Panc1 (cell line): ENCODE measurements around the gene COL28A1.

Experiments used
- CTCF ChIP-seq: fragments of 450-650 bp; IDR thresholded peaks from 2 replicates; pipeline ENCODE4 v1.5.1; 2017; ENCODE audit warnings: mild to moderate bottlenecking
- POLR2AphosphoS5 ChIP-seq: IDR thresholded peaks from 2 replicates; pipeline ENCODE4 v1.6.1; 2012; ENCODE audit warnings: mild to moderate bottlenecking, low read depth, low read length, moderate library complexity
- REST ChIP-seq, 2 experiments: IDR thresholded peaks; 2 replicates each; pipeline ENCODE4 v1.6.1; 2011 to 2012; ENCODE audit warnings: low read depth in 2 of 2, control low read depth in 1 of 2, low read length in 1 of 2, mild to moderate bottlenecking in 1 of 2, moderate library complexity in 1 of 2; ENCODE audit not compliant: insufficient read depth in 1 of 2
- SIN3A ChIP-seq: IDR thresholded peaks from 2 replicates; pipeline ENCODE4 v1.6.1; 2012; ENCODE audit warnings: low read depth, mild to moderate bottlenecking, low read length, moderate library complexity, borderline replicate concordance; ENCODE audit not compliant: insufficient read depth
- TCF7L2 ChIP-seq: IDR thresholded peaks from 2 replicates; pipeline ENCODE4 v1.6.1; 2011; ENCODE audit warnings: mild to moderate bottlenecking, low read depth, low read length, inconsistent platforms

GRCh38 chr7:7563269-7563668, 27.6 kb upstream of the COL28A1 start:
- TF ChIP-seq POLR2AphosphoS5 (no peak), CTCF (no peak), REST (IDR thresholded peaks at IDR 0.05; ENCODE audit: insufficient read depth in 1 of 2, low read depth in 2 of 2, low read length in 1 of 2) (no peak), SIN3A (no peak), TCF7L2 (no peak)
